SK-N-SH (cell line): ENCODE measurements around the gene LINC00305. TPM values are rescaled to one million over a fixed set of nuclear protein-coding genes. Genes with fewer than 3 reads are reported as not detected.

Experiments
- CTCF ChIA-PET: fragments of 300-600, 350-600 bp; formaldehyde crosslinking; extraction: SDS; loops from one replicate; lab custom pipeline; 2021; lab: Yijun Ruan, JAX
- POLR2A ChIA-PET: fragments of 350-600 bp; sonication (Branson Sonifier 250); formaldehyde crosslinking; extraction: SDS; loops from one replicate; lab custom pipeline; 2020; ENCODE audit warnings: antibody characterized with exemption, inconsistent platforms; lab: Yijun Ruan, JAX
- DNase-seq: peaks from one replicate; pipeline ENCODE4 v3.0.0; 2012
- H2AFZ ChIP-seq: fragments of 200-600 bp; sonication (generic); 2 replicates; pipeline ENCODE4 v1.8.1; 2016; ENCODE audit warnings: antibody characterized with exemption, mild to moderate bottlenecking, low read depth
- H3F3A ChIP-seq: fragments of 200-600 bp; sonication (generic); replicated peaks from 2 replicates; pipeline ENCODE3; 2016; ENCODE audit warnings: antibody characterized with exemption, mild to moderate bottlenecking; ENCODE audit not compliant: insufficient read depth
- H3K27ac ChIP-seq, 2 experiments: fragments of 200-500 bp in 1 of 2; fragments of 200-600 bp in 1 of 2; sonication (Bioruptor generic) in 1 of 2; sonication (generic), shearing (Covaris generic) in 1 of 2; 2 replicates each; pipeline versions ENCODE4 v1.5.1 to v1.6.1; 2014 to 2016; ENCODE audit warnings: low read depth in 2 of 2, inconsistent platforms in 1 of 2, low read length in 1 of 2, mild to moderate bottlenecking in 1 of 2, mixed read lengths in 1 of 2
- H3K27me3 ChIP-seq: fragments of 200-600 bp; sonication (generic), shearing (Covaris generic); 2 replicates; pipeline ENCODE4 v1.6.1; 2016; ENCODE audit warnings: mixed run types; ENCODE audit not compliant: insufficient read depth
- H3K36me3 ChIP-seq, 2 experiments: fragments of 200-500 bp in 1 of 2; fragments of 200-600 bp in 1 of 2; sonication (Bioruptor generic) in 1 of 2; sonication (generic) in 1 of 2; replicated peaks in 1 of 2; 2 replicates each; pipeline versions ENCODE3 to v1.5.1; 2014 to 2016; ENCODE audit warnings: low read length in 1 of 2, mild to moderate bottlenecking in 1 of 2; ENCODE audit not compliant: insufficient read depth in 2 of 2, control insufficient read depth in 1 of 2
- H3K4me1 ChIP-seq, 2 experiments: fragments of 200-500 bp in 1 of 2; fragments of 200-600 bp in 1 of 2; sonication (Bioruptor generic) in 1 of 2; sonication (generic), shearing (Covaris generic) in 1 of 2; 2 replicates each; pipeline versions ENCODE4 v1.5.1 to v1.6.1; 2014 to 2016; ENCODE audit warnings: low read depth in 1 of 2, low read length in 1 of 2, mixed run types in 1 of 2; ENCODE audit not compliant: insufficient read depth in 2 of 2, control insufficient read depth in 1 of 2
- H3K4me2 ChIP-seq: fragments of 200-600 bp; sonication (generic), shearing (Covaris generic); 2 replicates; pipeline ENCODE4 v1.6.1; 2017; ENCODE audit warnings: mixed run types
- H3K4me3 ChIP-seq, 2 experiments: fragments of 200-500 bp in 1 of 2; fragments of 200-600 bp in 1 of 2; sonication (Bioruptor generic) in 1 of 2; sonication (generic), shearing (Covaris generic) in 1 of 2; 2 replicates each; pipeline versions ENCODE4 v1.5.1 to v1.8.1; 2014 to 2016; ENCODE audit warnings: low read depth in 2 of 2, inconsistent platforms in 1 of 2, low read length in 1 of 2, mild to moderate bottlenecking in 1 of 2, mixed read lengths in 1 of 2, moderate library complexity in 1 of 2
- H3K79me2 ChIP-seq: fragments of 200-600 bp; sonication (generic); 2 replicates; pipeline ENCODE4 v1.8.1; 2017; ENCODE audit warnings: mild to moderate bottlenecking; ENCODE audit not compliant: insufficient read depth
- H3K9ac ChIP-seq: fragments of 200-600 bp; sonication (generic); 2 replicates; pipeline ENCODE4 v1.6.1; 2017; ENCODE audit warnings: mixed run types
- H3K9me2 ChIP-seq: fragments of 200-600 bp; sonication (generic); 2 replicates; pipeline ENCODE4 v1.6.1; 2017; ENCODE audit warnings: mixed run types
- H3K9me3 ChIP-seq: fragments of 200-600 bp; sonication (generic); 2 replicates; pipeline ENCODE4 v1.6.1; 2017; ENCODE audit warnings: mixed run types, mild to moderate bottlenecking, moderate library complexity
- H4K20me1 ChIP-seq: fragments of 200-600 bp; sonication (generic); 2 replicates; pipeline ENCODE4 v1.6.1; 2017; ENCODE audit warnings: mild to moderate bottlenecking, mixed run types; ENCODE audit not compliant: insufficient read depth
- FOXJ3 ChIP-seq: sonication (generic); formaldehyde crosslinking; IDR thresholded peaks from 2 replicates; pipeline ENCODE4 v1.5.1; 2020; ENCODE audit warnings: mild to moderate bottlenecking, missing genetic modification reagents
- GATA2 ChIP-seq: sonication (generic); formaldehyde crosslinking; IDR thresholded peaks from 2 replicates; pipeline ENCODE4 v1.5.0; 2020; ENCODE audit warnings: mild to moderate bottlenecking, missing genetic modification reagents
- MXI1 ChIP-seq: IDR thresholded peaks from 2 replicates; pipeline ENCODE4 v1.6.1; 2012; ENCODE audit warnings: mild to moderate bottlenecking, low read depth, low read length, improper control_type of control experiment
- NRF1 ChIP-seq: IDR thresholded peaks from 2 replicates; pipeline ENCODE4 v1.6.1; 2012; ENCODE audit warnings: low read depth, mild to moderate bottlenecking, low read length
- SIN3A ChIP-seq: IDR thresholded peaks from 2 replicates; pipeline ENCODE4 v1.6.1; 2012; ENCODE audit warnings: low read depth, mild to moderate bottlenecking, low read length, moderate library complexity, borderline replicate concordance
- YY1 ChIP-seq: IDR thresholded peaks from 2 replicates; pipeline ENCODE4 v1.4.0; 2012; ENCODE audit warnings: low read depth, mild to moderate bottlenecking
- WGBS: methylation state at CpG from one replicate; pipeline ENCODE4 v1.1.6; 2017; ENCODE audit warnings: low lambda C conversion rate; 5-methylcytosine and 5-hydroxymethylcytosine counted together
- polyA plus RNA-seq, 3 experiments: library from polyadenylated mRNA; depleted of rRNA; stranded (reverse); fragments of >200 nt; gene quantifications; 2 replicates each; pipeline ENCODE4 v1.2.3, GENCODE V29; 2012
- TF ChIP-seq, protein P1 (sequence below): fragments of 150-350 bp; IDR thresholded peaks from 2 replicates; pipeline ENCODE4 v1.6.1; 2017; ENCODE audit warnings: antibody characterized with exemption, low read length, low read depth, borderline replicate concordance

Gene LINC00305
- polyA plus RNA-seq, 1 of the 3 experiments (the other 2 are of a cell fraction) = not detected

DNA sequence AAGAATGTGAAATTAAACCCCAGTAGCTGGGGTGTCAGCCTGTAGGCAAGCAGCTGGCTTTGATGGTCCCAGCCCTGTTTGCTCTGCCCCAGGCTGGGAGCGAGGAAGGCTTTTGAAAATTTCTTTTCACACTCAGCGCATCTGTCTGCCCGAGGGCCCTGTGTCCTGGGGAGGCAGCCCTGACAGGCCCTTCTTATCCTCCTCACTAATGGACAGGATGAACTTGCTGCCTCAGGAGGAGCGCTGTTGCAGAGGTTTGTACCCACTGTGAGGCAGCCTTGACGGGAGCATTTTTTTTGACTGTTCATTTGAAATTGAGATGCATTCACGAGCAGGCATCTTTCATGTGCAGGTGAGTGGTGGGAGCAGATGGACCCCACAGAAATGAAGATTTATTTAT, 116.6 kb downstream of the LINC00305 start (continued):
- no peak for TF ChIP-seq SIN3A
- no peak for TF ChIP-seq NRF1
- no peak for TF ChIP-seq MXI1
- no peak for TF ChIP-seq FOXJ3 (CRISPR knock-in tag)

DNA sequence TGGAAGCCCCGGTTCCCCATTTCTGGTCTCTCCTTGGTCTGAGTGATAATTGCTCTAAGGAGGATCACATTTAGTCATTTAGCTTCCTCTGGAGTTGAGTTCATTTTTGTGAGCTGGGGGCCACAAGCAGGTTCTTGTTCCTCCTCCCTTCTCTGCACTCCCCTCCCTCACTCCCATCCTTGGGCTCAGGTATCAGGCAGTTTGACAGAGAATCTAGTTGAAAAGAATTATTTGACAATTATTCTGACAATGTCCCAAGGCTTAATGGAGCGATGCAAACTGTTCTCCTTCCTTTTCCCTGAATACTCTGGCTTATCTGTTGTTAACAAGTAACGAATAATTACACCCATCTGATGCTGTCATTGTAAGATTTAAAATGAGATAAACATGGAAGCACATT, 117.5 kb downstream of the LINC00305 start:
- Histone ChIP-seq H3K9ac (no peak overlapping the region), H3K36me3 (no peaks in the 10 kb centered on the region), H3K27ac (no peak overlapping the region), H3F3A (no peaks in the 10 kb centered on the region), H3K4me1 (no peaks in the 10 kb centered on the region), H3K27me3 (no peaks in the 10 kb centered on the region), H2AFZ (no peak overlapping the region), H3K9me3 (no peaks in the 10 kb centered on the region), H3K9me2 (no peaks in the 10 kb centered on the region), H4K20me1 (no peaks in the 10 kb centered on the region), H3K79me2 (no peaks in the 10 kb centered on the region), H3K4me3 (no peak overlapping the region), H3K4me2 (no peak overlapping the region)
- CTCF ChIA-PET = no interaction called here
- POLR2A ChIA-PET = no interaction called here
- DNase-seq = no peak
- WGBS = 12% methylated on average over 3 of the region's 3 CpGs
- TF ChIP-seq, protein P1, sequence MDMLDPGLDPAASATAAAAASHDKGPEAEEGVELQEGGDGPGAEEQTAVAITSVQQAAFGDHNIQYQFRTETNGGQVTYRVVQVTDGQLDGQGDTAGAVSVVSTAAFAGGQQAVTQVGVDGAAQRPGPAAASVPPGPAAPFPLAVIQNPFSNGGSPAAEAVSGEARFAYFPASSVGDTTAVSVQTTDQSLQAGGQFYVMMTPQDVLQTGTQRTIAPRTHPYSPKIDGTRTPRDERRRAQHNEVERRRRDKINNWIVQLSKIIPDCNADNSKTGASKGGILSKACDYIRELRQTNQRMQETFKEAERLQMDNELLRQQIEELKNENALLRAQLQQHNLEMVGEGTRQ = no peak
- TF ChIP-seq GATA2 (CRISPR knock-in tag) (no peak), YY1 (no peak)

Other genes starting within 250 kb of the LINC00305 start
- gene SERPINB10, start 241.1 kb downstream of the LINC00305 start, polyA plus RNA-seq (2012; rRNA removed) = 0.10 and 0.15 TPM in 2 replicates
- not detected in 2 replicates for gene HMSD, start 199.8 kb downstream of the LINC00305 start, polyA plus RNA-seq (2012; rRNA removed)
- 3.4 and 5.2 TPM in 2 replicates for gene SERPINB8, start 179.0 kb downstream of the LINC00305 start, polyA plus RNA-seq (2012; rRNA removed)